CD4-positive, alpha-beta T cell (primary cell): Measurements from ENCODE around the gene EIF3J. TPM values are rescaled to one million over a fixed set of nuclear protein-coding genes. Genes with fewer than 3 reads are reported as not detected.

Source experiments
- ATAC-seq: fragments of 200-7000 bp; cut with Tn5 transposase; one replicate; pipeline ENCODE4 v1.10.0; 2022; ENCODE audit warnings: mild to moderate bottlenecking; ENCODE audit not compliant: poor library complexity
- CTCF ChIA-PET: fragments of 350-600 bp; sonication (Branson Sonifier 250); formaldehyde crosslinking; loops from one replicate; lab custom pipeline; 2021; ENCODE audit warnings: antibody characterized with exemption, inconsistent platforms; lab: Charles Lee
- POLR2A ChIA-PET: fragments of 350-600 bp; sonication (Branson Sonifier 250); formaldehyde crosslinking; loops from one replicate; lab custom pipeline; 2021; ENCODE audit warnings: antibody characterized with exemption, inconsistent platforms; lab: Charles Lee
- DNase-seq, 14 experiments: peaks; one replicate each; pipeline ENCODE4 v3.0.0-alpha.2; 2013 to 2020; ENCODE audit warnings: mixed read lengths in 2 of 14
- H3K27ac ChIP-seq, 2 donors: one replicate each; pipeline versions ENCODE4 v1.5.1 to v1.7.0; 2013; ENCODE audit warnings: low read length in 2 of 2, low read depth in 1 of 2, mild to moderate bottlenecking in 1 of 2
- H3K27me3 ChIP-seq, 2 experiments: 1 replicate in 1 of 2; 2 replicates in 1 of 2; pipeline versions ENCODE4 v1.6.1 to v1.7.0; 2013; ENCODE audit warnings: low read length in 2 of 2, control low read depth in 1 of 2, mild to moderate bottlenecking in 1 of 2, moderate library complexity in 1 of 2; ENCODE audit not compliant: insufficient read depth in 2 of 2, control insufficient read depth in 1 of 2
- H3K36me3 ChIP-seq: one replicate; pipeline ENCODE4 v1.6.1; 2013; ENCODE audit warnings: low read length, control low read depth; ENCODE audit not compliant: insufficient read depth
- H3K4me1 ChIP-seq: one replicate; pipeline ENCODE4 v1.6.1; 2013; ENCODE audit warnings: low read length, control low read depth; ENCODE audit not compliant: insufficient read depth
- H3K4me3 ChIP-seq: one replicate; pipeline ENCODE4 v1.5.1; 2013; ENCODE audit warnings: mild to moderate bottlenecking, low read length, moderate library complexity
- H3K9me3 ChIP-seq, 2 experiments: 1 replicate in 1 of 2; 2 replicates in 1 of 2; pipeline versions ENCODE4 v1.6.1 to v1.7.0; 2013; ENCODE audit warnings: low read length in 2 of 2, mild to moderate bottlenecking in 2 of 2, control low read depth in 1 of 2, moderate library complexity in 1 of 2; ENCODE audit not compliant: control insufficient read depth in 1 of 2, insufficient read depth in 1 of 2
- H3K27ac Mint-ChIP-seq: one replicate; pipeline ENCODE4 v1.8.0; 2020; ENCODE audit warnings: mixed read lengths
- H3K27me3 Mint-ChIP-seq: one replicate; pipeline ENCODE4 v1.8.0; 2021; ENCODE audit warnings: mixed read lengths
- H3K36me3 Mint-ChIP-seq: one replicate; pipeline ENCODE4 v1.8.0; 2021; ENCODE audit warnings: low read depth, mixed read lengths
- H3K4me1 Mint-ChIP-seq: one replicate; pipeline ENCODE4 v1.8.0; 2021; ENCODE audit warnings: low read depth, mixed read lengths
- H3K4me3 Mint-ChIP-seq: one replicate; pipeline ENCODE4 v1.8.0; 2020; ENCODE audit warnings: mild to moderate bottlenecking, mixed read lengths
- H3K9me3 Mint-ChIP-seq: one replicate; pipeline ENCODE4 v1.8.0; 2020; ENCODE audit warnings: mixed read lengths
- intact Hi-C, 2 experiments: fragments of 100-400 bp; cut with DNase I in 1 of 2; cut with micrococcal nuclease in 1 of 2; formaldehyde crosslinking; loops; one replicate each; pipeline versions ENCODE4 v1.15.1 to v1.9.0; 2023 to 2025; cut with DNase I, micrococcal nuclease
- total RNA-seq, 174 experiments: library from RNA in 2 of 174; stranded (reverse) in 2 of 174; gene quantifications; one replicate each; pipeline ENCODE4 v1.2.3 and lab custom pipeline; 2021 to 2026
- TF ChIP-seq, protein P1 (sequence below): fragments of 200-600 bp; IDR thresholded peaks from one replicate; pipeline ENCODE4 v1.8.0; 2022; ENCODE audit warnings: antibody characterized with exemption, mild to moderate bottlenecking

EIF3J gene
- total RNA-seq, 2 experiments from 2014 or later: 67.6 to 69.2 TPM

DNA sequence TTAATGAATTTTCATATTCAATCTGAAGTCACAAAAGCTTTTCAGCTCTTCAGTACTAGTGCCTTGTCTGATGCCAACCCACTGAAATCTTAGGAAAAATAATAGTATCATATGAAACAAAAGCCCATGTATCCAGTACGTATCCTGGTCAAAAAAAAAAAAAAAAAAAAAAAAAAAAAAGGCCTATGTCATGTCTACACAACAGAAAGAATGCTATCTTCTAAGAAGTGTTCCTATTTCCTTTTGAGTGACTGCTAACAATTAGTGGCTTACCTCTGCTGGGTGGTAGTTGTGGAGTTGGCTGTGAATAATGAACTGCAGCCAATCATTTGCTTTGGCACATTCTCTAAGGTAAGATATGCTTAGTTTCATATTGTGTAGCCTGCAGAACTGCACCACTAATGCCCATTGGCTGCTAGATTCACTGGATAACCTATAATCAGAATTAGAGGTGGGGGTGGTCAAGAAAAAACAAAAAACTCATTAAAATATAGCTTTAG lies 59.6 kb downstream of the EIF3J start:
- H3K36me3 Mint-ChIP-seq: peaks cover 55% of the 10 kb centered on the region
- no peak for ATAC-seq
- POLR2A ChIA-PET: interaction anchor here (1.1 to 3.3 kb wide), 3 partner anchors 67 to 132 kb away, joined by 3 to 17 read pairs (median 9); partner anchors contain the start of gene SPG11

DNA sequence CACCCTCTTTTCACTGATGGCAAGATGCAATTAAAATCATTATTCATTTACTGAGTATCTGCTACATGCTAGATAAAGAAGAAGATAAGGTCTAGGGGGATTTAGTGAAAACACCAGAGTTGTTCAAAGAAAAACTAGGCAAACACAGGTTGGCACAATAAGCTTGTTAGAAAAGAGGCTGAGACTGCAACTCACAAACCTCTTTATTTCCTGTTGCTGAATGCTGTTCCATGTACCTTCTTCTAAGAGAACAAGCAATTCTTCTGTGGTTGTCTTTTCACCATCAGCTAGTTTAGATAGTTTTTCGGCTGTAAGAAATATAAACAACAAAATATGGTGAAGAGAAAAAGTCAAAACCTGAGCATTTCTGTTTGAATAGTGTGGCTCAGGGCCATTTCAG lies 61.1 kb downstream of the EIF3J start:
- H3K9me3 Mint-ChIP-seq: no peaks in the 10 kb centered on the region
- H3K4me1 Mint-ChIP-seq: peaks cover 19% of the 10 kb centered on the region
- no peak for DNase-seq
- H3K4me3 Mint-ChIP-seq: no peak overlapping the region
- H3K27me3 Mint-ChIP-seq: no peaks in the 10 kb centered on the region
- Histone ChIP-seq H3K9me3 (no peaks in the 10 kb centered on the region), H3K4me1 (peaks cover 22% of the 10 kb centered on the region), H3K27ac (peak overlapping the region; percentile 21 to 23), H3K4me3 (no peak overlapping the region), H3K27me3 (no peaks in the 10 kb centered on the region), H3K36me3 (peaks cover 30% of the 10 kb centered on the region)
- intact Hi-C loops: loop anchor here in 1 of 2 experiments (10.0 kb wide), 1 partner anchor 67 kb away; the partner anchor contains the start of gene SPG11
- TF ChIP-seq, protein P1, sequence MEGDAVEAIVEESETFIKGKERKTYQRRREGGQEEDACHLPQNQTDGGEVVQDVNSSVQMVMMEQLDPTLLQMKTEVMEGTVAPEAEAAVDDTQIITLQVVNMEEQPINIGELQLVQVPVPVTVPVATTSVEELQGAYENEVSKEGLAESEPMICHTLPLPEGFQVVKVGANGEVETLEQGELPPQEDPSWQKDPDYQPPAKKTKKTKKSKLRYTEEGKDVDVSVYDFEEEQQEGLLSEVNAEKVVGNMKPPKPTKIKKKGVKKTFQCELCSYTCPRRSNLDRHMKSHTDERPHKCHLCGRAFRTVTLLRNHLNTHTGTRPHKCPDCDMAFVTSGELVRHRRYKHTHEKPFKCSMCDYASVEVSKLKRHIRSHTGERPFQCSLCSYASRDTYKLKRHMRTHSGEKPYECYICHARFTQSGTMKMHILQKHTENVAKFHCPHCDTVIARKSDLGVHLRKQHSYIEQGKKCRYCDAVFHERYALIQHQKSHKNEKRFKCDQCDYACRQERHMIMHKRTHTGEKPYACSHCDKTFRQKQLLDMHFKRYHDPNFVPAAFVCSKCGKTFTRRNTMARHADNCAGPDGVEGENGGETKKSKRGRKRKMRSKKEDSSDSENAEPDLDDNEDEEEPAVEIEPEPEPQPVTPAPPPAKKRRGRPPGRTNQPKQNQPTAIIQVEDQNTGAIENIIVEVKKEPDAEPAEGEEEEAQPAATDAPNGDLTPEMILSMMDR: no peak
- H3K36me3 Mint-ChIP-seq: peaks cover 61% of the 10 kb centered on the region
- ChIA-PET CTCF (interaction anchor here (0.6 to 1.5 kb wide), 3 partner anchors 19 to 255 kb away, joined by 3 to 7 read pairs (median 6); partner anchors contain the start of gene SPG11), POLR2A (interaction anchor here (0.5 to 3.3 kb wide), 6 partner anchors 8 to 131 kb away, joined by 3 to 17 read pairs (median 4); partner anchors contain the start of genes B2M, PATL2 and SPG11)
- no peak for ATAC-seq
- peak overlapping the region; percentile 80 for H3K27ac Mint-ChIP-seq

More for the DNA sequence above, 59.6 kb downstream of the EIF3J start:
- H3K27me3 Mint-ChIP-seq: no peaks in the 10 kb centered on the region
- Histone ChIP-seq H3K4me3 (no peak overlapping the region), H3K36me3 (peaks cover 40% of the 10 kb centered on the region), H3K9me3 (no peaks in the 10 kb centered on the region), H3K27ac (no peak overlapping the region), H3K4me1 (peaks cover 23% of the 10 kb centered on the region), H3K27me3 (no peaks in the 10 kb centered on the region)
- H3K4me1 Mint-ChIP-seq: peaks cover 22% of the 10 kb centered on the region
- DNase-seq: no peak
- CTCF ChIA-PET: interaction anchor here (1.0 to 1.2 kb wide), 2 partner anchors 18 kb away, joined by 3 read pairs; no protein-coding TSS in a partner anchor
- no peak overlapping the region for H3K4me3 Mint-ChIP-seq
- H3K27ac Mint-ChIP-seq: peak overlapping the region; percentile 15
- intact Hi-C loops: loop anchor here in 1 of 2 experiments (10.0 kb wide), 1 partner anchor 68 kb away; the partner anchor contains the start of gene SPG11
- TF ChIP-seq, protein P1: no peak
- H3K9me3 Mint-ChIP-seq: no peaks in the 10 kb centered on the region

DNA sequence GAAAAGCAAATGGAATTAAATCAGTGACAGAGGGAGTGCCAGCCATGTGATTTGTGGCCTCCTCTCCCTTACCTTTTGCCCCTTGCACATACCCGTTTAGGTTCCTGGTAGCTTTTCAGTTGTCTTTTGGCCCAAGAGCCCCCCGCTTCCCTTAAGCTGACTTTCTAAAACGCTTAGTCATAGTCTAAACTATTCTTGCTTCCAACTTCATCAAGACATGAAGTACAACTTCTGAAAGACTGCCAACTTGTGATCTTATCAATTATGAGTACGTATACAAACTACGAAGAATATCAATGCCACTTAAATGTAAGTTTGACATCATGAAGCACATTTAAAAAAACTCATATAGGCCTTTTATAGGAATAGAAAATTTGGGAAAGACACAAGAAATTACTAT lies 61.9 kb downstream of the EIF3J start:
- peaks cover 32% of the 10 kb centered on the region for H3K36me3 ChIP-seq
- intact Hi-C loops: loop anchor here in 1 of 2 experiments (10.0 kb wide), 1 partner anchor 66 kb away; the partner anchor contains the start of gene SPG11

More for the DNA sequence above, 61.9 kb downstream of the EIF3J start:
- peaks cover 64% of the 10 kb centered on the region for H3K36me3 Mint-ChIP-seq
- H3K4me3 Mint-ChIP-seq: no peak overlapping the region
- TF ChIP-seq, protein P1: no peak
- ATAC-seq (no peak), DNase-seq (no peak)
- Histone ChIP-seq H3K9me3 (no peaks in the 10 kb centered on the region), H3K4me1 (peaks cover 14% of the 10 kb centered on the region), H3K27me3 (no peaks in the 10 kb centered on the region), H3K4me3 (no peak overlapping the region), H3K27ac (peak overlapping the region; percentile 21 to 23)
- H3K4me1 Mint-ChIP-seq: peaks cover 14% of the 10 kb centered on the region
- H3K9me3 Mint-ChIP-seq: no peaks in the 10 kb centered on the region
- H3K27ac Mint-ChIP-seq: peak overlapping the region; percentile 80
- ChIA-PET CTCF (interaction anchor here (0.5 to 1.5 kb wide), 2 partner anchors 255 to 392 kb away, joined by 4 to 6 read pairs; no protein-coding TSS in a partner anchor), POLR2A (interaction anchor here (2.5 to 3.3 kb wide), 3 partner anchors 64 to 127 kb away, joined by 5 to 17 read pairs (median 9); partner anchors contain the start of genes B2M, PATL2 and SPG11)
- no peaks in the 10 kb centered on the region for H3K27me3 Mint-ChIP-seq
